ENCODE results near the gene PIGC. TPM values are rescaled to one million over a fixed set of nuclear protein-coding genes. Genes with fewer than 3 reads are reported as not detected.

The PIGC gene
- total RNA-seq, 1 experiment from 2014 or later, result 17.5 TPM

DNA sequence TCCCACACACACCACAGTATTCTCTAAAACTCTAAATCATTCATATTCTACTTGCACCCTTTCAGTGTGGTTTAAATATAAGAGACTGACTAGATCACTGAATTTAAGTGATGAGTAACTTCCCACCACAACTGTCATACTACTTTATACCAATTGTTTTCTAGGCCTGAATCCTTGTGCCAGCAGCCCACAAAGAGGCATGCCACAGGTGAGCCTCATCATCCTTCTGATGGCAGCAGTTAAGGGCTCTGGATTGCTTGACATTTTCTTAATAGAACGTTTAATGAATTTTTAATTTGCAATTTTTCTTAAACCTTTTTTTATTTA, 13.8 kb downstream of the PIGC start:
- no peak overlapping the region for H3K56ac ChIP-seq (ENCODE audit: insufficient read length, low read depth, low read length)
- H2AFZ ChIP-seq (ENCODE audit: low read length), result no peak overlapping the region
- Mint-ChIP-seq H3K9me3 (no peaks in the 10 kb centered on the region), H3K36me3 (ENCODE audit: insufficient read depth in 1 of 3, low read depth in 3 of 3) (peaks cover 0 to 6% (median 1%) of the 10 kb centered on the region in 3 experiments; a peak in 2 of 7 replicates), H3K4me1 (peaks cover 16% of the 10 kb centered on the region in 2 experiments), H3K4me3 (no peak overlapping the region; a peak in 1 of 5 replicates), H3K27ac (no peak overlapping the region), H3K27me3 (ENCODE audit: low read depth) (no peaks in the 10 kb centered on the region; the same call in 1 of the 2 replicates)
- no peak overlapping the region for H2BK20ac ChIP-seq (ENCODE audit: low read depth, low read length, poor library complexity, severe bottlenecking)
- no peaks in the 10 kb centered on the region for H3K27me3 ChIP-seq (ENCODE audit: insufficient read depth, low read length)
- no peak overlapping the region for H3K4me2 ChIP-seq (ENCODE audit: insufficient read depth, insufficient read length, low read length)
- H2BK120ac ChIP-seq (ENCODE audit: low read depth, low read length, poor library complexity, severe bottlenecking), result no peak overlapping the region
- H4K5ac ChIP-seq (ENCODE audit: insufficient read length, low read depth, low read length), result no peak overlapping the region
- TF ChIP-seq, protein P1, sequence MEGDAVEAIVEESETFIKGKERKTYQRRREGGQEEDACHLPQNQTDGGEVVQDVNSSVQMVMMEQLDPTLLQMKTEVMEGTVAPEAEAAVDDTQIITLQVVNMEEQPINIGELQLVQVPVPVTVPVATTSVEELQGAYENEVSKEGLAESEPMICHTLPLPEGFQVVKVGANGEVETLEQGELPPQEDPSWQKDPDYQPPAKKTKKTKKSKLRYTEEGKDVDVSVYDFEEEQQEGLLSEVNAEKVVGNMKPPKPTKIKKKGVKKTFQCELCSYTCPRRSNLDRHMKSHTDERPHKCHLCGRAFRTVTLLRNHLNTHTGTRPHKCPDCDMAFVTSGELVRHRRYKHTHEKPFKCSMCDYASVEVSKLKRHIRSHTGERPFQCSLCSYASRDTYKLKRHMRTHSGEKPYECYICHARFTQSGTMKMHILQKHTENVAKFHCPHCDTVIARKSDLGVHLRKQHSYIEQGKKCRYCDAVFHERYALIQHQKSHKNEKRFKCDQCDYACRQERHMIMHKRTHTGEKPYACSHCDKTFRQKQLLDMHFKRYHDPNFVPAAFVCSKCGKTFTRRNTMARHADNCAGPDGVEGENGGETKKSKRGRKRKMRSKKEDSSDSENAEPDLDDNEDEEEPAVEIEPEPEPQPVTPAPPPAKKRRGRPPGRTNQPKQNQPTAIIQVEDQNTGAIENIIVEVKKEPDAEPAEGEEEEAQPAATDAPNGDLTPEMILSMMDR (conservative IDR thresholded peaks at IDR 0.05), result no peak
- no peak overlapping the region for H3K14ac ChIP-seq (ENCODE audit: insufficient read depth, low read length)
- H4K91ac ChIP-seq (ENCODE audit: insufficient read length, low read depth, low read length), result no peak overlapping the region
- no peak overlapping the region for H2BK12ac ChIP-seq (ENCODE audit: insufficient read length, low read depth, low read length)
- H3K4ac ChIP-seq (ENCODE audit: low read depth, low read length), result no peak overlapping the region
- no peak overlapping the region for H3K9ac ChIP-seq (ENCODE audit: extremely low read depth, insufficient read length, low read length)
- H4K20me1 ChIP-seq (ENCODE audit: control insufficient read depth, insufficient read depth, insufficient read length), result no peaks in the 10 kb centered on the region
- H3T11ph ChIP-seq (ENCODE audit: low read length), result no peak overlapping the region
- no peak overlapping the region for H3K18ac ChIP-seq (ENCODE audit: insufficient read length, low read depth, low read length)
- H4K8ac ChIP-seq (replicated peaks; ENCODE audit: insufficient read length, low read depth, low read length), result no peak overlapping the region
- no peaks in the 10 kb centered on the region for H3K79me1 ChIP-seq (ENCODE audit: insufficient read depth, low read depth, low read length, poor library complexity, severe bottlenecking)
- no peak overlapping the region for H3K27ac ChIP-seq (ENCODE audit: insufficient read length, low read depth, low read length)
- H3K79me2 ChIP-seq (ENCODE audit: insufficient read depth, low read length), result no peaks in the 10 kb centered on the region
- no peak overlapping the region for H3K23ac ChIP-seq (ENCODE audit: insufficient read length, low read depth, low read length)
- no peak for DNase-seq
- no peak overlapping the region for H2AK5ac ChIP-seq (ENCODE audit: insufficient read length, low read length)
- H2BK5ac ChIP-seq (ENCODE audit: insufficient read length, low read length), result no peak overlapping the region
- no CpG with 5 or more reads among the region's 1 CpG for WGBS (ENCODE audit: extremely low coverage, insufficient read length, low lambda C conversion rate)
- no peaks in the 10 kb centered on the region; the same call in 1 of the 2 replicates for H3K4me1 ChIP-seq (ENCODE audit: insufficient read depth, low read length)
- no peak overlapping the region for H2BK15ac ChIP-seq (ENCODE audit: low read depth, low read length)
- no peaks in the 10 kb centered on the region for H3K23me2 ChIP-seq (ENCODE audit: insufficient read length, low read depth, low read length, poor library complexity, severe bottlenecking)
- no peaks in the 10 kb centered on the region for H3K9me3 ChIP-seq (ENCODE audit: control insufficient read depth, low read depth, low read length)

All from H9 (cell line).